ENCODE measurements around the gene GPR26. TPM values are rescaled to one million over a fixed set of nuclear protein-coding genes. Genes with fewer than 3 reads are reported as not detected.

The GPR26 gene
- total and polyA plus RNA-seq, 2 donors (not counting 1 experiment from before 2014, with no cell fraction given) = not detected

GRCh38 chr10:123678376-123678775 is 12.2 kb downstream of the GPR26 start:
- Histone ChIP-seq H3K4me1 (ENCODE audit: control insufficient read depth in 2 of 2, insufficient read depth in 2 of 2, low read length in 2 of 2) (no peaks in the 10 kb centered on the region), H3K27me3 (replicated peaks in 1 of 4; ENCODE audit: control extremely low read depth in 1 of 4, control insufficient read depth in 3 of 4, insufficient read depth in 4 of 4, low read length in 3 of 4) (peaks cover 0 to 2% (median 0%) of the 10 kb centered on the region in 4 experiments), H3K79me2 (ENCODE audit: control insufficient read depth, insufficient read depth, low read length) (no peaks in the 10 kb centered on the region), H3K27ac (ENCODE audit: low read length in 2 of 2) (no peak overlapping the region), H3K4me2 (replicated peaks; ENCODE audit: low read depth, low read length, poor library complexity, severe bottlenecking) (no peak overlapping the region), H3K36me3 (replicated peaks in 1 of 2; ENCODE audit: control extremely low read depth in 1 of 2, control insufficient read depth in 1 of 2, extremely low read depth in 1 of 2, insufficient read depth in 2 of 2, low read length in 1 of 2) (no peaks in the 10 kb centered on the region), H4K20me1 (ENCODE audit: control insufficient read depth, insufficient read depth, low read length, poor library complexity, severe bottlenecking) (no peaks in the 10 kb centered on the region), H3K9ac (ENCODE audit: low read length) (no peak overlapping the region), H3K9me3 (ENCODE audit: control extremely low read depth in 1 of 3, control insufficient read depth in 2 of 3, insufficient read depth in 1 of 3, low read length in 2 of 3) (no peaks in the 10 kb centered on the region), H2AFZ (ENCODE audit: insufficient read depth, low read depth, low read length, poor library complexity, severe bottlenecking) (no peak overlapping the region), H3K4me3 (ENCODE audit: control extremely low read depth in 1 of 5, extremely low read depth in 1 of 5, insufficient read depth in 1 of 5, low read depth in 2 of 5, low read length in 4 of 5) (no peak overlapping the region)
- Mint-ChIP-seq H3K4me1 (no peaks in the 10 kb centered on the region), H3K27me3 (peaks cover 13% of the 10 kb centered on the region), H3K9me3 (ENCODE audit: insufficient read depth) (no peaks in the 10 kb centered on the region), H3K4me3 (no peak overlapping the region), H3K27ac (no peak overlapping the region)
- TF ChIP-seq EZH2 (IDR thresholded peaks at IDR 0.05; ENCODE audit: borderline replicate concordance, insufficient read depth, low read depth, low read length, poor library complexity, severe bottlenecking) = no peak
- TF ChIP-seq CTCF (IDR thresholded peaks at IDR 0.05) = no peak
- POLR2A ChIA-PET = no interaction called here
- intact Hi-C loops (cut with micrococcal nuclease) = no loop called here
- no peak for DNase-seq
- CTCF ChIA-PET = no interaction called here
- ATAC-seq (ENCODE audit: low read depth) = no peak
- WGBS (ENCODE audit: insufficient coverage) = 53% methylated on average over 4 of the region's 5 CpGs

- ChIA-PET POLR2A (no interaction called here), CTCF (no interaction called here)
- no peaks in the 10 kb centered on the region for H3K9me3 Mint-ChIP-seq (ENCODE audit: insufficient read depth)
Measured at GRCh38 chr10:123681285-123681684, 15.1 kb downstream of the GPR26 start.

More at GRCh38 chr10:123681285-123681684, 15.1 kb downstream of the GPR26 start:
- no peak overlapping the region for H3K4me3 ChIP-seq (ENCODE audit: control extremely low read depth in 1 of 5, extremely low read depth in 1 of 5, insufficient read depth in 1 of 5, low read depth in 2 of 5, low read length in 4 of 5)
- intact Hi-C loops (cut with micrococcal nuclease) = no loop called here
- ATAC-seq (ENCODE audit: low read depth) (no peak), DNase-seq (no peak)
- no peak overlapping the region for H3K4me2 ChIP-seq (replicated peaks; ENCODE audit: low read depth, low read length, poor library complexity, severe bottlenecking)
- H4K20me1 ChIP-seq (ENCODE audit: control insufficient read depth, insufficient read depth, low read length, poor library complexity, severe bottlenecking) = no peaks in the 10 kb centered on the region
- TF ChIP-seq CTCF (IDR thresholded peaks at IDR 0.05) (no peak), EZH2 (IDR thresholded peaks at IDR 0.05; ENCODE audit: borderline replicate concordance, insufficient read depth, low read depth, low read length, poor library complexity, severe bottlenecking) (no peak)
- 70% methylated on average over 6 of the region's 9 CpGs for WGBS (ENCODE audit: insufficient coverage)
- peaks cover 0 to 2% (median 0%) of the 10 kb centered on the region in 4 experiments for H3K27me3 ChIP-seq (replicated peaks in 1 of 4; ENCODE audit: control extremely low read depth in 1 of 4, control insufficient read depth in 3 of 4, insufficient read depth in 4 of 4, low read length in 3 of 4)
- H3K36me3 ChIP-seq (replicated peaks in 1 of 2; ENCODE audit: control extremely low read depth in 1 of 2, control insufficient read depth in 1 of 2, extremely low read depth in 1 of 2, insufficient read depth in 2 of 2, low read length in 1 of 2) = no peaks in the 10 kb centered on the region
- Mint-ChIP-seq H3K4me3 (no peak overlapping the region), H3K4me1 (no peaks in the 10 kb centered on the region), H3K27ac (no peak overlapping the region), H3K27me3 (peaks cover 21% of the 10 kb centered on the region)
- H3K9ac ChIP-seq (ENCODE audit: low read length) = no peak overlapping the region
- H3K4me1 ChIP-seq (ENCODE audit: control insufficient read depth in 2 of 2, insufficient read depth in 2 of 2, low read length in 2 of 2) = no peaks in the 10 kb centered on the region
- H3K9me3 ChIP-seq (ENCODE audit: control extremely low read depth in 1 of 3, control insufficient read depth in 2 of 3, insufficient read depth in 1 of 3, low read length in 2 of 3) = no peaks in the 10 kb centered on the region
- H2AFZ ChIP-seq (ENCODE audit: insufficient read depth, low read depth, low read length, poor library complexity, severe bottlenecking) = no peak overlapping the region
- H3K79me2 ChIP-seq (ENCODE audit: control insufficient read depth, insufficient read depth, low read length) = no peaks in the 10 kb centered on the region
- no peak overlapping the region for H3K27ac ChIP-seq (ENCODE audit: low read length in 2 of 2)

Measured in B cell (primary cell).